Stimulated activated CD4-positive, alpha-beta T cell treated with anti-CD3 and anti-CD28 coated beads, Interleukin-12 subunit alpha, Interleukin-12 subunit beta, amount 100 ng/mL, for 48 hours (primary cell): ENCODE results near the gene CTSS.

Experiments used
- DNase-seq, 3 donors: peaks; one replicate each; pipeline ENCODE4 v3.0.0-alpha.2; 2020; ENCODE audit warnings: low read depth in 2 of 3, low spot score in 1 of 3

The CTSS gene

GRCh38 chr1:150706091-150706490, 59.5 kb downstream of the CTSS start:
- no peak for DNase-seq

GRCh38 chr1:150703427-150703826, 62.2 kb downstream of the CTSS start:
- no peak for DNase-seq

GRCh38 chr1:150696995-150697927, 68.3 kb downstream of the CTSS start, which contains the start of gene GOLPH3L:
TSS of gene GOLPH3L (minus strand) at chr1:150697154. CDS start at chr1:150694838, 2,316 bp downstream.
- peak; percentile 80 to 88 (median 85) for DNase-seq

- DNase-seq, result no peak
Measured at GRCh38 chr1:150696590-150696989, 69.0 kb downstream of the CTSS start.

GRCh38 chr1:150696162-150696561, 69.4 kb downstream of the CTSS start:
- no peak for DNase-seq

GRCh38 chr1:150695561-150695960, 70.0 kb downstream of the CTSS start:
- no peak for DNase-seq

- no peak for DNase-seq
Measured at GRCh38 chr1:150692720-150693119, 72.9 kb downstream of the CTSS start.

- DNase-seq, result no peak
Measured at GRCh38 chr1:150688763-150689162, 76.8 kb downstream of the CTSS start.

- no peak for DNase-seq
Measured at GRCh38 chr1:150686275-150686674, 79.3 kb downstream of the CTSS start.

- DNase-seq, result no peak
Measured at GRCh38 chr1:150683914-150684313, 81.7 kb downstream of the CTSS start.
